HG03342 (cell line): ENCODE measurements around the gene SSBP3.

Experiments
- ATAC-seq: cut with Tn5 transposase; IDR thresholded peaks from one replicate; pipeline ENCODE4 v1.9.1; 2021; ENCODE audit warnings: mild to moderate bottlenecking, moderate library complexity; ENCODE audit not compliant: unreplicated experiment

Gene SSBP3

DNA sequence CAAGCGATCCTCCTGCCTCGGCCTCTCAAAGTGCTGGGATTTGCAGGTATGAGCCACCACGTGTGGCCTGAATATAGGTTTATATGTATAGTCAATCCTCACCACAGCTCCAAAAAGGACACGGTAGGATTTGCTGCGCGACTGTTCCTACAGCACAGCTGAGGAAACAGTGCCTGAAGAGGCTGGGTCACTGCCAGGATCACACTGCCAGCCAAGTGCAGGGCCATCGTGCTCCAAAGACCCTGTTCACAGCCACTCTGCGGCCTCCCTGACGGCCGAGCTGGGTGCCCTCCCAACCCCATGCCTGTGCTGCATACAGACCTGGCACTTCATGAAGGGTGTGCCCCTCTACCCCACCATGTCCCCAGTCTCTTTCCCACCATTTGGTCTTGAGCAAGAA lies 134.9 kb downstream of the SSBP3 start:
- no peak for ATAC-seq

DNA sequence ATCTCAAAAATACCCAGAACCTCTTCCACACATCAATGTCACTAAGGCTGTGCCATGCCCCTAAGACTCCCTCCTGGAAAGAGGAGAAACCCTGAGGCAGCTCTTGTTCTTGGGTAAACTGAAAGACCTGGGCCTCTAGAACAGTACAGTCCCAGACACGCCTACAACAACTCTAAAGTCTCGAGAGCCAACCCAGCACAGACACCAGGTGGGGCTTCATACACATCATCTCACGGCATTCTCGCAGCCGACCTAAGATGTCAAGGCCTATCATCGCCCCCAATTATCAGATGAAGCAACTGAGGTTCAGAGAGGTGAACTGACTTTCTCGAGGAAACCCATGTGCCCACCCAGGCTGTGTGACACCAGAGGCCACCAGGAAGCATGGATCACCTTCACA lies 135.7 kb downstream of the SSBP3 start:
- ATAC-seq = no peak

DNA sequence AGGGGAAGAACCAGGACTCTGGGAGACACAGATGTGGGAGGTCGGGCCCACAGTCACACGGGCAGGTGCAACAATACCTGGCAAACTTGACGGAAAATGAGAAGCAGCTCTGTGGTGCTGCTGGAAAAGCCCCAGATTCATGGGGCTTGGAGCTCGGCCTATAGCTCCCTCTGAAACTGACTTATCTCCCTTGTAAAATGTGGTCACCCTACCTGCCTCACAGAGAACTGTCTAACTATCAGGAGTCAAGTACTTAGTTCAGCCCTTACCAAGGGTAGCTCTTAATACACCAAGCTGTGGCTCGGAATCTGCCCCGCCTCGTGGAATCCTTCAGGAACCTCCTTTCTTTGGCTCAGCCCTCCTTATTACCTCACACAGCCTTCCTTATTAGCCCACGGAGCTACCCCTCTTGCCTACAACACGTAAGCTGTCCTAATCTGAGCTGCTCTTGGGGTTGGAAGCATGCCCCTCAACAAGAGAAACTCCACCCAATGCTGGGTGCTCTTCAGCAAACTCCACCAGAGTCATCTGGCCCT lies 137.4 kb downstream of the SSBP3 start:
- no peak for ATAC-seq

DNA sequence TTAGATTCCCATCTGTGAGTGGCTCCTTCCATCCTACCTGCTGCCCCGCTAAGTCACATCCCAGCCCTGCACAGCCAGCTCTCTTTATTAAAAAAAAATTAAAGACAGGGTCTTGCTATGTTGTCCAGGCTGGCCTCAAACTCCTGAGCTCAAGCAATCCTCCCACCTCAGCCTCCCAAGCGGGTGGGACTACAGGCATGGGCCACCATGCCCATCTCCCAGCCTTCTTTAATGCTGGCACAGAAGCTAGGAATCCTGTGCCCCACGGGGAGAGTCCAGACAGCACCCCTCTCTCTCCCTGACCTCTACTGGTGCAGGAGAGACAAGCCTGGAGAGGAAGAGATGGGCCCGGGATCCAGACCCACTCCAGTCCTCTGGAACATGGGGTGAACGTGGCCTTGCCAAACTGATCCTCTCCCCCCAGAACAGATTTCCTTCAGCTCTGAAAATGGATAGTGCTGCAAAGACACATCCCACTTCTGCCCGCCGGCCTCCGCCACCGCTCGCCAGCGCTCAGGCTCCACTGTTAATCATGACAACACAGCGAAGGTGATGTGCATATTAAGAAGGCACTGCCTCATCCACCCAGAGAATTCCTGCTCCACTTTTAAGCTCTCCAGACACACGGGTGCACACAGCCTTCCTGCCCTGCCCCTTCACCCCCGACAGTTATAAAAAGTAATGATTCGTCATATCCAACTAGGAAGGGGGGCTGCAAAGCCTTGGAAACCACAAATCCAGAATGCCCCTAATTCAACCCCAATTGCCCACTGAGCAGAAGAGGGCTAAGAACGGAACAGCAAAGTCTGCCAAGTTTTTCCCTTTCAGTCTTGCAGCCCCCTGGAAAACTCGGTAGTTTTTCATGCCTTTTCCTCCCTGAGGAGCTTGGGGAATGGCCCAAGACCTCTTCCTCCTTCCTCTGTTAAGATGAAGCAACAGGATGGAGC lies 138.1 kb downstream of the SSBP3 start:
- ATAC-seq = no peak

DNA sequence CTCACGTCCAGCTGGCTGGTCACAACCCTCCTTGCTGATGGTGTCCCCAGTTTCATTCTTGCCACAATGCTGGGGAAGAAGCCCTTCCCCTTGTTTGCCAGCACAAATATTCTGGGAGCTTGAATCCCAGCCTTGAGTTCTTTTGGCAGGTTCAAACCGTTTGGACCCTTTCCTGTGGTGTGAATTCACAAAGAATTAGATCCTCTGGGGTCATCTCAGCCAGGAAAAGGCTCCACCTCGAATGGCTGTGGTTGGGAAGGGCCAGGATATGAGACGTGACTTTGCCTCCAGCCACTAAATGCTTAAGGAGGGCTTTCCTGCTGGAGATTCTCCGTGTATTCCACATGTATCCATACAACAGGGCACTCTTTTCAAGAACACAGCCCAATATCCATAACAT lies 139.3 kb downstream of the SSBP3 start:
- no peak for ATAC-seq

DNA sequence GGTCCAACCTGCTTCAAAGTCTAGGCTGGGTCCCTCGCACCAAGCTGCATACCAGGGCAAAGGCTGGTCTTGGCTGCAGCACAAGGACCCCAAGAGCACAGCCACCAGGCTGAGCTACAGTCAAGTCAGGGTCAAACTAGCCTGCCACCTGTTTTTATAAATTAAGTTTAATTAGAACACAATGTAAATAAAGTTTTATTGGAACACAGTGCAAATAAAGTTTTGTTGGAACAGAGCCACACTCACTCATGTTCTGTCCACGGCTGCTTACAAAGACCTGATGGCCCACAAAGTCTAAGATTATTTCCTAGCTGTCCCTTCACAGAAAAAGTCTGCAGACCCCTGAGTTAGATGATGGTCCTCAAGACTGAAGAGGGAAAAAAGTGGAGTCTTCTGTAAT lies 140.0 kb downstream of the SSBP3 start:
- no peak for ATAC-seq

DNA sequence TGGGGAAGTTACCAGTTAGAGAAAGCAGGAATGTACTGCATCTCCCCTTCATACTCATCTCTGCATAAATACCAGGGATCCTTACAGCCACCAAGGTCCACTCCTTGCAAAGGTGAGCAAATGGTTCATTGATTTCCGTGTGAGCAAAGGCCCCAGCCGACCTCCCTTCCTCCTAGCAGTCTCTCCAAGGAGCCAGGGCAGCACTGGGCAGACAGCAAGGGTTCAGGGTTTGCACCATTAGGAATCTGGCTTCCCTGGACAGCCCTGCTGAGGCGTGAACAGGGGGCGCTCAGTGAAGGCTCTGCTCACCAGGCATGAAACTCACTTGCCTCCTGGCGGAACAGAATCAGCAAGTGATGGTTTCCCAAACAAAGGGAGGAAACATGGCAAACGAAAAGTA lies 140.5 kb downstream of the SSBP3 start:
- ATAC-seq = no peak

DNA sequence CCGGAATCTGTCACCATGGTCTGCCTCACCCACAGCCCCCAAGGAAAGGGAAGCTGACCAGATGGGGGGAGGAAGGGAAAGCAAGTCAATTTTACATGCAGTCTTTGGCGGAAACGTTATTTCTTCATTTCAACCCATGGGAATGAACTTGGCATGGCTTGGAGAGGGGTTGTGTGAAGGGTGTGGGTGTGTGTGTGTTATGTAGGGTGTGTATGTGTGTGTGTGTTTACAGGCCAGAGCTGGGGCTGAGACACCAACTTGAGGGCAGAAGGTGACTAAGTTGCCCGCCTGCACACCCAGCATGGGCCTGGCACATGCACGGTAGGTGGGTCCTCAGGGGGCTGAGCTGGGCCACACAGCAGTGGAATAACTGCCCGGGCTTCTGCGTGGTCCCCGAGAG lies 141.1 kb downstream of the SSBP3 start:
- no peak for ATAC-seq

DNA sequence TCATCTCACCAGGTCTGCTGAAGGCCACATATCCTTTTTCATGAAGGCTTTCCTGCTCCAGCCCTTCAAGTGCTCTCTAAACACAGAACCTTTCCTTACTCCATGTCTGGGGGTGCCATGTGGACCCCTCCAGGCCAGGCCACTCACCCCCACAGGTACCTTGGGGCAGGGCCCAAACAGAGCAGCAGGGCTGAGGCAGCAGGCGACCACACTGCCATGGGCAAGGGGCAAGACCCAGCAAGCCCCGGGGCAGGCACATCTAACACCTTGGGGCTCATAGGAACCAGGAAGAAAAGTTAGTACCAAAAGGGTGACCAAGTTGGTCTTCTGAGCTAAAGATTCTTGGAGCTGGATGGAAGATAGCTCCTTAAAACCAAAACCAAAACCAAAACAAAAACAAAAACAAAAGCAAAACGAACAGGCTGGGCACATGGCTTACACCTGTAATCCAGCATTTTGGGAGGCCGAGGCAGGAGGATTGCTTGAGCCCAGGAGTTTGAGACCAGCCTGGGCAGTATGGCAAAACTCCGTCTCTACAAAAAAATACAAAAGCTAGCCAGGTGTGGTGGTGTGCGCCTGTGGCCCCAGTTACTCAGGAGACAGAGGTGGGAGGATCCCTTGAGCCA lies 142.5 kb downstream of the SSBP3 start:
- ATAC-seq = no peak

GRCh38 chr1:54262244-54262643 lies 143.9 kb downstream of the SSBP3 start:
- ATAC-seq = no peak

GRCh38 chr1:54260810-54261209 lies 145.4 kb downstream of the SSBP3 start:
- no peak for ATAC-seq

DNA sequence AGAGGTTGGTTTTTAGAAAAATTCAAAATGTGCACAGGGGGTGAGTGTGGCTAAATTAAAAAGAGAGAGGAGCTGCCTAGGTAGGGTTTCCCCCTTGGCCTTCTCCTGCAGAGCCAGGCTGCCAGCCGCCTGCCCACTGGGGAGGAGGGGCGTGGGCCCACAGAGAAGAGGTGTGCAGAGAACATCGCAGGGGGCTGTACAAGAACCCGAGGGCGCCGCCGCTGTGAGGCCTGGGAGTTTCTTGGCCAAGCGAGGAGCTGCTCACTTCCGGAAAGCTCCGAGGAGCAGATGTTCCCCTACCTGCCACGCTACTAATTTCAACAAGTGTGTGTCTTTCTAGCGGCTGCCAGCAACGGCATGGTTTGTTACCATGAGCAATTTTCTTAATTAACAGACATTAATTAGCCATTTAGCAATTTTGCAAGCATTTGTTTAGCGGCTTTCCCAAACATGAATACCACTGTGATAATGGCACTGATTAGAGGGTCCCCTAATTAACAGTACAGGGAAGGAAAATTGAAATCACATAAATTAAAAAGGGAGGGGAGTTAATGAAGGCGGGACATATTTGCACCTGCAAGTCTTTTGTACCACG lies 146.6 kb downstream of the SSBP3 start:
- ATAC-seq = no peak

- ATAC-seq = no peak
Observed at GRCh38 chr1:54257876-54258275, 148.3 kb downstream of the SSBP3 start.

DNA sequence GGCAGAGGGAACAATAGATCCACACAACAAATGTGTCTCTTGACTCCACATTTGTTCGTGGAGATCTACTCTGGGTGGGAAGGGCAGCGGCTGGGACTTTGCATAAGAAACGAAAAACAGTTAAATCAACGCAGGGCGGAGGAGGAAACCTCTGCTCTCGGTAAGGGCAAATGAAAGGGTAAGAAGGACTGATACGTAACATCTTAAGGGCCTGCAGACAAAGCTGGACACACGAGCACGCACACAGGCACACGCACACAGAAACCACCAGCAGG lies 148.9 kb downstream of the SSBP3 start:
- no peak for ATAC-seq

DNA sequence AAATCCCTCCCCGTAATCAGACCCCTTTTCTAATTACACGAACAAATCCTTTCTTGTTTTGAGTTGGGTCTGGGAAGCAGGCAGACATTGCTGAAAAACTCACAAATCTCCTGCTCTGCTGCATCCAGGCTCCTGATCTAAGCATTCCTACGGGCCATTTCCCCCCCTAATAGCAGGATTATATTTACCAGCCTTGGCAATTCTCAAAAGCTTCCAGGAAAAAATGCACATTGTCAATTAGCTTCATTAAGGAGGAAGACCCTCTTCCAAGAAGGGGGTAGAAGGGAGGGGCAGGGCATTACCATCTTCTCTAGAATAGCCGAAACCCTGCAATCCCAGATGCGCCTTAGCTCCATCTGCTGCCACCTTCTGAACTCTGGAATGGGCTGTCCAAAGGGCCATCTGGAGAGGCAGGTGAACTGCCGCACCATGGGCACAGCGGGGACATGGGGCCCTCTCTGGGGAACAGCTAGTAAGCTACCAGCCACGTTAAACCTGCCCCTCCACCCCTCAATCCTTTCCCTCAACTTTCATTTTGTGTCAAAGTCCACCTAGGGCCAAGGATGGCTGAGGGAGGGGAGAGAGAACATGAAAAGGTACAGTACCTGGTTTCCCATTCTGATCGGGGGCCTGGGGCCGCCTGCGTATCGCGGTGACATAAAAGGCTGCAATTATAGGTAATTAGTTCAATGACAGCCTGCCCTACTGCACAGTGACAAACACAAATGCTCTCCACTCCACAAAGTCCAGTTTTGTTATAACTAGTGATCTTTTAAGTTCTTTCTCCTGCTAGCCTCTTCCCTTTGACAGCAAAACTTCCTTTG lies 149.5 kb downstream of the SSBP3 start:
- ATAC-seq = no peak

GRCh38 chr1:54255026-54255702 lies 151.0 kb downstream of the SSBP3 start:
- ATAC-seq = no peak

- no peak for ATAC-seq
Observed at GRCh38 chr1:54254055-54254454, 152.1 kb downstream of the SSBP3 start.

DNA sequence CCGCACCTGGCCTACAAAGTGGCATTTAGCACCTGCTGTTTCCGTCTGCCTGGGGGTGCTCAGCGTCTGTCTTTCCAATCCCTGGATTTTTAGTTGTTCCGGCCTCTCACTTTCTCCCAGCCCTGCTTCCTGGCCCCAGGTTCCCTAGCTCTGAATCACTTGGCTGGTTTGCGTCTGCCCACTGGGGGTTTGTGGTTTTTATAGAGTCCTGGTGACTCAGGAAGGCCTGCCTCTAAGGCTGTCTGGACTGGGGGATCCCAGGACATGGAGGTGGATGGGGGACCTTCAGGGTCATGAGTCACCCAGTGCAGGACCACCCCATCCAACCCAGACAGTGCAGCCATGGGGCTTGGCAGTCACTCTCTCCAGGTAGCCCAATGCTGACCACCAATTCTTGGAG lies 152.7 kb downstream of the SSBP3 start:
- ATAC-seq = no peak

DNA sequence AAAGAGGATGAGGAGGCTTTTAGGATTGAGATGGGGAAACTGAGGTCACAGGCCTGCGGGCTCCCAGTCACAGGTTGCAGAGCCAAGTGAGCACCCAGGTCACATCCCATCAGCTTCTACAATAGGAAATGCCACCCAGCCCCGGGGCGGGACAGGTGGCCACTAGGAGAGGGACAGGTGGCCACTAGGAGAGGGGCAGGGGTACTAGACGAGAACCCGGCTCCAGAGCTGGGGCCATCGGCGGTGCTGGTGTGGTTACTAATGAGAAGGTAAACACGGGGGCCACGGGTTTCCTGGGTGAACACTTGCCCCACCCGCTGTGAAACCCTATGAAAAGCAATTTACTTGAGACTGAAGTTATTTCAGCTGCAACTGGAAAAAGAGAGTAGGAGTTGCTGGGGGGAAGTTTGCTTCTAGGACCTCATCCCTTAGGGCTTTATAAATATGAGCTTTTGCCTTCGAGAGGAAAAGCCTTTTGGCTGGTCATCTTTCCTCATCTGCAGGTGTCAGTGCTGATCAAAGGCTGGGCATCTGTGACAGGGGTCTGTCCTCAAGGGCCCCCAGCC lies 153.7 kb downstream of the SSBP3 start:
- no peak for ATAC-seq

- no peak for ATAC-seq
Observed at GRCh38 chr1:54250670-54251069, 155.5 kb downstream of the SSBP3 start.
